Retina (tissue), 1 donor: Measurements from ENCODE around the gene MYL11.
"Not testable (repeated sequence)": the region's sequence is repeated elsewhere in the genome, so short reads cannot be mapped to it uniquely, and the experiment has no call there.

ENCODE experiments used
- DNase-seq: peaks from one replicate; pipeline ENCODE4 v3.0.0-alpha.2; 2016

The MYL11 gene

GRCh38 chr16:30371248-30371816 is 3.3 kb upstream of the MYL11 start:
- DNase-seq: no peak

DNA sequence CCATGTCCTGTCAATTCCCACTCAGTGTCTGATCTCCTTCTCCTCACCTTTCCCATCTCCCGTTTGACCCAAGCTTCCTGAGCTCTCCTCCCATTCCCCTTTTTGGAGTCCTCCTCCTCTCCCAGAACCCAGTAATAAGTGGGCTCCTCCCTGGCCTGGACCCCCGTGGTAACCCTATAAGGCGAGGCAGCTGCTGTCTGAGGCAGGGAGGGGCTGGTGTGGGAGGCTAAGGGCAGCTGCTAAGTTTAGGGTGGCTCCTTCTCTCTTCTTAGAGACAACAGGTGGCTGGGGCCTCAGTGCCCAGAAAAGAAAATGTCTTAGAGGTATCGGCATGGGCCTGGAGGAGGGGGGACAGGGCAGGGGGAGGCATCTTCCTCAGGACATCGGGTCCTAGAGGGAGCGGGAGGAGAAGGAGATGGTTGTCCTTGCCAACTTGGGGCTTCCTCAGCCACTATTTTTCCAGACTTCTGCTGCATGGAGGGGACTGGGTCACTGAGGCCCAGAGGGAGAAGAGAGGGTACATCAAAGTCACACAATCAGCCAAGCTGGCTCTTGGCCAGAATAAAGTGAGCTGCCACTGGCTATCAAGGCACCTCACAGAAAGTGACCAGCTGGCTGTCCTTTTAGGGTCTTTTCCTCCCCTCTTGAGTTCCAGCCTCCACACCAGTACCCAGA is 2.4 kb upstream of the MYL11 start:
- no peak for DNase-seq

DNA sequence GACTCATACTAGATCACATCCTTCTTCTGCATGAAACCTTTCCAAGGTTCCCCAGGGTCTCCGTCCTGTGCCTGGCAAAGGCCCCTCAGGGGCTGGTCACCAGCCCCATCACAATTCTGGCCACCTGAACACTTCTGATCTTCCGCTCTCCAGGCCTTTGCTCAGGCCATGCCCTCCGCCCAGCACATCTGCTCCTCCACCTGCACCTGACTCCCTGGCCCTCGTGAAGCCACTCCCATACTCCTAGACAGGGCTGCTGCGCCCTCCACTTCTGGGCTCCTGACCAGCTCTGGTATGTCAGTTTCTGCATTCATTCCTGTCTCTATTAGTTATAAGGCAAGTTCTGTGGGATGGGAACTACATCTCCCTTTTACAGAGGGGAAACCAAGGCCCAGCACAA is 1.9 kb upstream of the MYL11 start:
- DNase-seq: no peak

GRCh38 chr16:30375864-30376263 is 1.3 kb downstream of the MYL11 start:
- DNase-seq: no peak

DNA sequence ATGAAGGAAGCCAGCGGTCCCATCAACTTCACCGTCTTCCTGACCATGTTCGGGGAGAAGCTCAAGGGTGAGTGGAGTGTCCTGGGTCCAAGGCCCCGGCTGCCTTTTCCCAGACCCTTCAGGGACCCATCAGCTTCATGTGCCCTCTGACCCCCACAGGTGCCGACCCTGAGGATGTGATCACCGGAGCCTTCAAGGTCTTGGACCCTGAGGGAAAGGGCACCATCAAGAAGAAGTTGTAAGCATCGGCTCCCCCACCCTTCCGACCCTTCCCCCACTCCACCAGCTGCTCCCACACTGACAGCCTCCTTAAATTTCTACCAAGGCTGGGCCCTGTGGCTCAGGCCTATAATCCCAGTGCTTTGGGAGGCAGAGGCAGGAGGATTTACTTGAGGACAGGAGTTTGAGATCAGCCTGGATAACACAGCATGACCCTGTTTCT is 1.9 kb downstream of the MYL11 start:
- no peak for DNase-seq

- DNase-seq: no peak
These were observed 2.6 kb downstream of the MYL11 start for GRCh38 chr16:30377050-30377811.

DNA sequence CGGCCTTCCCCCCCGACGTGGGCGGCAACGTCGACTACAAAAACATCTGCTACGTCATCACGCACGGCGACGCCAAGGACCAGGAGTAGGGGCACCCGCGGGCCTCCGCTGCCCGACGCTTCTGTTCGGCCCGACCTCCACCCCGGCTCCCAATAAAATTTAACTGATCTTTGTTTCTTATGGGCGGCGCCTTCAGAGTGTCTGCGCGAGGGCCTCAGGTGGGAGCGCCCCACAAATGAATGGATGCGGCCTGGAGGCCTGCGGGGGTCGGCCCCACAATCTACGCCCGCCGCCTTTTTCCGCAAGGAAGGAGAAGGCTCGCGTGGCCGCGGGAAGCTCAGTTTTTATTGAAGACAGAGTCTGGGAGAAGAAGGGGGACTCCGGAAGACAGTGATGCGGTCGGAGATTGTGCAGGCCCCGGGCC is 3.2 kb downstream of the MYL11 start:
- peak; percentile 95 for DNase-seq

GRCh38 chr16:30378236-30379157 is 3.9 kb downstream of the MYL11 start:
- peak; percentile 97 for DNase-seq

GRCh38 chr16:30379158-30379783 is 4.7 kb downstream of the MYL11 start:
- DNase-seq: no peak

GRCh38 chr16:30380072-30380802 is 5.6 kb downstream of the MYL11 start:
- no peak for DNase-seq

- DNase-seq: no peak
These were observed 6.2 kb downstream of the MYL11 start for GRCh38 chr16:30380803-30381208.

DNA sequence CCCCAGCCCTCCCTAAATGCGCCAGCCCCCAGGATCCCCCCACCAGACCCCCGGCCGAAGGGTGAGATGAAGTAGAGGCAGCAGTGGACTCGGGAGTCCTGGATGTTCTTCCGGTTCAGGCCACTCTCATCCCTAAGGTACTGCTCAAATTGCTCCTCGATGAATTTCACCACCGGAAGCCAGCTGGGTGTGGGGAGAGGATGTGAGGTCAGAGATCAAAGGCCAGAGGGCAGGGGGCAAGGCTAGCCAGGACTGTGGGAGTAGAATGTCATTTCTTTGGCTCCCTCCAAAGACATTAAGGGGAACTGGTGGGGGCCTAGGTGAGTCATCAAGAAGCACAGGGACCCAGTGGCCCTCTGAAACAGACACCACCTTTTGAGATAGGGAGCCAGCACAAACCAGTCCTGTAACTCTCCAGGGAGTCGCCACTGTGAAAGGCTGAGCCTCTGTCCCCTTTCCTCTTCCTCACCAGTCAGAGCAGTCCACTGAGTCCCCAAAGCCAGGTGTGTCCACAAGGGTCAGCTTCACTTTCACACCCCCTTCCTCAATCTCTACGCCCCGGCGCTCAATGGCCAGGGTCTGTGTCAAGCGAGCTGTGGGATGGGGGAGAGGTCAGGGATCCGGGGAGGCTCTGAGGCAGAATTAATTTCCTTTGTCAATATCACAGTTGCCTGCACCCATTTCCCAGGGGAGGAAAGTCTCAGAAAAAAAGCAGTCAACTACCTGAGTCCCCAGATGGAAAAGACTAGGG is 6.9 kb downstream of the MYL11 start:
- no peak for DNase-seq

GRCh38 chr16:30382111-30382881 is 7.7 kb downstream of the MYL11 start, which contains the start of gene SEPTIN1:
SEPTIN1 (minus strand) TSS chr16:30382561; CDS start chr16:30382542, 19 bp downstream.
- DNase-seq: no peak

- DNase-seq: no peak
These were observed 8.9 kb downstream of the MYL11 start for GRCh38 chr16:30383521-30383920.

DNA sequence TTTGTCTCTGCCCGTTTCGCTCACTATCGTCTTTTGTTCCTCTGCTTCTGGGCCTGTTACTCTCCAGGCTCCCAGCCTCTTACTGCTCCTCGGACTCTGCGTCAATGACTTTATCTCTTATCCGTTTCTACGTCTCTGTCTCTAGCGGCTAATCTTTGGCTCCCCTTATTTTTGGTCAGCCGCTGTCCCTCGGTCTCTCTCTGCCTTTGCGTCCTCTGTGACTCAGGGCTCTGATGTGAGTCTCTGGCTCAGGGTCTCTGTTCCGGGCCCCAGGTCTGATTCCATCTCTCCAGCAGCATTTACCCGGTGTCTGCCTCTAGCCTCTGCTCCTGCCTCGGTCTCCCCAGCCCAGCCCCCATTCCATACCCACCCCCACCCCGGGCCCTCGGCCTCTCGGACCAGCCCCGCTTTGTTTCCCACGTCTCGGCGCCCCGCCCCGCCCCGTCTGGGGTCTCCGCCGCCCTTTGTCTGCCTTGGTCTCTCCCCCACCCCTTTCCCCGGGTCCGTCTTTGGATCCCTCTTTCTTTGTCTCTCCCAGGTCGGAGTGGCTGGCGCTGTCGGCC is 20.1 kb downstream of the MYL11 start:
- DNase-seq: peak; percentile 83

DNA sequence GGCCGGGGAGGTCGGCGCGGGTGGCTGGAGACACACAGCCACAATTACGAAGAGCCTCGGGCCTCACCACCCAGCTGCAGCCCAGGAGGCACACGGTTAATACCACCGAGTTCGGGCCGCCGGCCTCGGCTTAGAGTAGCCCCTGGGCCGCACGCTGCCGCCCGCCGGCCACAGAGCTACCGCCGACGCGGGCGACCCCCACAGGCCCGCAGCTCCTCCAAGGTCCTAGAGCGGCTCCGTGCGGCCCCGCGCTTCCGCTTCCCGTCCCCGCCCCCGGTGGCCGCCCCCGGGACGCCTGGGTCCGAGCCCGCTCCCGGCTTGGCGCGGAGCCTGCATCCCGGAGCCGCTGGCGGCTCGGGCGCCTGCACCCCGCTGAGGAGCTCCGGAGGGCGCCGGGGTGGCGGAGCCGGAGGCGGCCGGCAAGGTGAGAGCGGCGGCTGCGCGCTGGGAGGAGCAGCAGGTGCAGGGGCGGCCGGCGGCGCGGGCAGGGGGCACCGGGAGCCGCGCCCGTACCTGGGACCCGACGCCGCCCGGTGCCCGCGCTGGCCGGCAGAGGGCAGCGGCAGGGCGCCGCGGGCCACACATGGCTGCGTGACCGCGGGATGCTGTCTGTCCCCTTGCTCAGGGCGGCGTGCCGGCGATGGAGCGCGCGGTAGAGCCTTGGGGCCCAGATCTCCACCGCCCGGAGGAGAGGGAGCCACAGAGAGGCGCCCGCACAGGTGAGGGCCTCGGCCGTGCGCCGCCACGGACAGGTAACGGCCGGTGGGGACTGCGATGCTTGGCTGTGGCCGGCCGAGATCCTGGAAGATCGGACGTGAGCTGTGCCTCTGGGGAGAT is 20.8 kb downstream of the MYL11 start, which contains the start of gene ZNF48:
Gene ZNF48, plus strand, starts transcription at position 266 of the 837 bp plus-strand sequence. Its CDS starts 375 bp downstream, at position 641.
- DNase-seq: peak; percentile 94

DNA sequence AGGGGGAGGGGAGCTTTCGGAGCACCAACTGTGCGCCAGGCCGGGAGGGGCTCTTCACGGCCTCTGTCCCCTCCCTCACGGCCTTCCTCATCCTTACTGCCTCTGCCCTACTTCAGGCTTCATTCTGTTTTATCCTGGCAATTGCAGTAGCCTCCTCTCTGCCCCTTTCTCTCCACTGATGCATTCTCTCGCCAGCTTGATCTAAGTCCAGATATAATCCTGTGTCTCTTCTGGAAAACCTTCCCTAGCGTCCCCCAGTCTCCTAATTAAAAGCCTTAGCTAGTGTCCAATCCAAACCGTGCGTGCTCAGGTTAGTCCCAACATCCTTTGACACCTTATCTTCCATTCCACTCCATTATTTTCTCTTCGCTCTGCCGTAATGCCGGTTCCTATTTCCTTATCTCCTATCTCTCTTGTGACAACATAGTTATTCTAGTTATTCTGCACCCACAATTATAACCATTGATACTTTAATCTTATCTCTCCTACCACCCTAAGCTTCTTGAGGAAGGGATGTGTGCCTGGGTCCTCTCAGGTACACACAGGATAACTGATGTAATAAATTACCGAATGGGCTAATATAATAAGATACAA is 21.5 kb downstream of the MYL11 start:
- no peak for DNase-seq

- DNase-seq: not testable (repeated sequence)
These were observed 22.0 kb downstream of the MYL11 start for GRCh38 chr16:30396627-30397026.
